ENCODE results near the gene STEAP4. TPM values are rescaled to one million over a fixed set of nuclear protein-coding genes. Genes with fewer than 3 reads are reported as not detected.

STEAP4 gene
- total RNA-seq, 1 donor from 2014 or later: 0.11 TPM

GRCh38 chr7:88301924-88302323, 4.8 kb downstream of the STEAP4 start:
- H3K4me3 Mint-ChIP-seq (ENCODE audit: unreplicated experiment): no peak overlapping the region
- H3K36me3 Mint-ChIP-seq (ENCODE audit: unreplicated experiment): no peaks in the 10 kb centered on the region
- H3K27me3 Mint-ChIP-seq (ENCODE audit: unreplicated experiment): peaks cover 16% of the 10 kb centered on the region
- TF ChIP-seq, protein P1, sequence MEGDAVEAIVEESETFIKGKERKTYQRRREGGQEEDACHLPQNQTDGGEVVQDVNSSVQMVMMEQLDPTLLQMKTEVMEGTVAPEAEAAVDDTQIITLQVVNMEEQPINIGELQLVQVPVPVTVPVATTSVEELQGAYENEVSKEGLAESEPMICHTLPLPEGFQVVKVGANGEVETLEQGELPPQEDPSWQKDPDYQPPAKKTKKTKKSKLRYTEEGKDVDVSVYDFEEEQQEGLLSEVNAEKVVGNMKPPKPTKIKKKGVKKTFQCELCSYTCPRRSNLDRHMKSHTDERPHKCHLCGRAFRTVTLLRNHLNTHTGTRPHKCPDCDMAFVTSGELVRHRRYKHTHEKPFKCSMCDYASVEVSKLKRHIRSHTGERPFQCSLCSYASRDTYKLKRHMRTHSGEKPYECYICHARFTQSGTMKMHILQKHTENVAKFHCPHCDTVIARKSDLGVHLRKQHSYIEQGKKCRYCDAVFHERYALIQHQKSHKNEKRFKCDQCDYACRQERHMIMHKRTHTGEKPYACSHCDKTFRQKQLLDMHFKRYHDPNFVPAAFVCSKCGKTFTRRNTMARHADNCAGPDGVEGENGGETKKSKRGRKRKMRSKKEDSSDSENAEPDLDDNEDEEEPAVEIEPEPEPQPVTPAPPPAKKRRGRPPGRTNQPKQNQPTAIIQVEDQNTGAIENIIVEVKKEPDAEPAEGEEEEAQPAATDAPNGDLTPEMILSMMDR (IDR thresholded peaks at IDR 0.05): no peak
- no peak for DNase-seq (ENCODE audit: extremely low spot score, unreplicated experiment)
- no peak overlapping the region for H3K27ac Mint-ChIP-seq (ENCODE audit: unreplicated experiment)
- H3K9me3 Mint-ChIP-seq (ENCODE audit: unreplicated experiment): no peaks in the 10 kb centered on the region
- H3K4me1 Mint-ChIP-seq (ENCODE audit: unreplicated experiment): peaks cover 8% of the 10 kb centered on the region

DNA sequence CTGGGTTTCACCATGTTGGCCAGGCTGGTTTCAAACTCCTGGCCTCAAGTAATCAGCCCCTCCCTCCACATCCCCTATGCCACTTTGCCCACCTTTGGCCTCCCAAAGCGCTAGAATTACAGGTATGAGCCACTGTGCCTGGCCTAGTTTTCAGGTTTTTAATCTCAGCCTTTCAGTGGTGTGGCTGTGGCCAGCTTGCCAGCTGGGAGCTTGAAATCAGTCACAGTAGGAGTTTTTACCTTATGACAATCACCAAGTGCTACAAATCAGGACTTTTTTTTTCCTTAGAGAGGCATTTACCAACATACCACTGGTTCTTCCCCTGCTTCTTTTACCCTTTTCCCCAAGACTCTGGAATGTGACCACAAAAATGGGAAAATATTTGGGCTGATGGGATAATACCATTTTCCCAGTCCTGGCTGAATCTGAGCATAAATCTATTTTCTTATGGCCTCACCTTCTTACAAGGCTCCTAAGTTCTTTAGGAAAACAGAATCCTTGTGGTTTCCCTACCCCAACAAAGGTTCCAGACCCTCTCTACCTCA, 6.2 kb downstream of the STEAP4 start:
- Mint-ChIP-seq H3K9me3 (ENCODE audit: unreplicated experiment) (no peaks in the 10 kb centered on the region), H3K4me1 (ENCODE audit: unreplicated experiment) (peaks cover 2% of the 10 kb centered on the region), H3K27ac (ENCODE audit: unreplicated experiment) (no peak overlapping the region), H3K36me3 (ENCODE audit: unreplicated experiment) (no peaks in the 10 kb centered on the region), H3K4me3 (ENCODE audit: unreplicated experiment) (no peak overlapping the region), H3K27me3 (ENCODE audit: unreplicated experiment) (peaks cover 8% of the 10 kb centered on the region)
- TF ChIP-seq, protein P1 (IDR thresholded peaks at IDR 0.05): no peak
- no peak for DNase-seq (ENCODE audit: extremely low spot score, unreplicated experiment)

GRCh38 chr7:88299126-88299525, 7.6 kb downstream of the STEAP4 start:
- H3K27ac Mint-ChIP-seq (ENCODE audit: unreplicated experiment): no peak overlapping the region
- H3K36me3 Mint-ChIP-seq (ENCODE audit: unreplicated experiment): no peaks in the 10 kb centered on the region
- TF ChIP-seq, protein P1 (IDR thresholded peaks at IDR 0.05): no peak
- H3K9me3 Mint-ChIP-seq (ENCODE audit: unreplicated experiment): no peaks in the 10 kb centered on the region
- H3K27me3 Mint-ChIP-seq (ENCODE audit: unreplicated experiment): peaks cover 8% of the 10 kb centered on the region
- no peak overlapping the region for H3K4me3 Mint-ChIP-seq (ENCODE audit: unreplicated experiment)
- DNase-seq (ENCODE audit: extremely low spot score, unreplicated experiment): no peak
- peaks cover 2% of the 10 kb centered on the region for H3K4me1 Mint-ChIP-seq (ENCODE audit: unreplicated experiment)

- DNase-seq (ENCODE audit: extremely low spot score, unreplicated experiment): no peak
- TF ChIP-seq, protein P1 (IDR thresholded peaks at IDR 0.05): no peak
- Mint-ChIP-seq H3K4me3 (ENCODE audit: unreplicated experiment) (no peak overlapping the region), H3K36me3 (ENCODE audit: unreplicated experiment) (no peaks in the 10 kb centered on the region), H3K9me3 (ENCODE audit: unreplicated experiment) (no peaks in the 10 kb centered on the region), H3K27me3 (ENCODE audit: unreplicated experiment) (peaks cover 4% of the 10 kb centered on the region), H3K27ac (ENCODE audit: unreplicated experiment) (no peak overlapping the region), H3K4me1 (ENCODE audit: unreplicated experiment) (no peaks in the 10 kb centered on the region)
These were observed 12.8 kb downstream of the STEAP4 start for GRCh38 chr7:88293866-88294265.

- no peaks in the 10 kb centered on the region for H3K36me3 Mint-ChIP-seq (ENCODE audit: unreplicated experiment)
- peaks cover 1% of the 10 kb centered on the region for H3K27me3 Mint-ChIP-seq (ENCODE audit: unreplicated experiment)
- H3K9me3 Mint-ChIP-seq (ENCODE audit: unreplicated experiment): no peaks in the 10 kb centered on the region
- no peak overlapping the region for H3K4me3 Mint-ChIP-seq (ENCODE audit: unreplicated experiment)
- no peak overlapping the region for H3K27ac Mint-ChIP-seq (ENCODE audit: unreplicated experiment)
- no peak for DNase-seq (ENCODE audit: extremely low spot score, unreplicated experiment)
- no peaks in the 10 kb centered on the region for H3K4me1 Mint-ChIP-seq (ENCODE audit: unreplicated experiment)
- TF ChIP-seq, protein P1 (IDR thresholded peaks at IDR 0.05): no peak
These were observed 15.1 kb downstream of the STEAP4 start for GRCh38 chr7:88291398-88292173.
